ENCODE measurements around the gene PROK2. TPM values are rescaled to one million over a fixed set of nuclear protein-coding genes. Genes with fewer than 3 reads are reported as not detected.

PROK2 gene
- not detected in 2 replicates for total RNA-seq

DNA sequence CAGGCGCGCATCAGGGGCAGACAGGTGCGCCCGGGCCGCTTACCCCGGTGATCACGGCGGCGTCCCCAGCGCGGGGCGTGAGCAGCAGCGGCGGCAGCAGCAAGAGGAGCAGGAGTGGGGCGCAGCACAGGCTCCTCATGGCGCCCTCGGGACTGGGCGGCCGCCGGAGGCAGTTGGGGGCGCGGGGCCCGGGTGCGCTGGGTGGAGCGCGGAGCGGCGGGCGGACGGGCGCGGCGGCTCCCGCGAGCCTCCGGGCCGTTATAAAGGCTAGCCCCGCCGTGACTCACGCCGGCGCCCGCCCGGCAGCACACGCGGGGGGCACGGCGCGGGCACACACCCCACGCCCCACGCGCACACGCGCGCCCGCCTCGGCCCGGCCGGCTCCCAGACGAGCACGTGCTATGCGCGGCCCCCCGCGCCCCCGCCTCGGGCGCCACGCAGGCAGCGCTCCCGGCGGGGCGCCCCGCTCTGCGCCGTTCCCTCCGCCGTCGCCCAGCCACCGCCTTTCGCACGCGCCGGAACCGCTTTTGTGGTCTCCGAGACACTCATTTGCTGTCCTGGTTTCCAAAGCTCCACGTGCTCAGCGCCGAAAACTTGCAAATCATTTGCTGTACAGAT, at the start of gene PROK2:
Gene PROK2 (minus strand): TSS at position 235 of the 618 bp plus-strand sequence. CDS start 96 bp downstream, at position 139.

GRCh38 chr3:71753701-71754609, 31.0 kb downstream of the PROK2 start, which contains the start of gene GPR27:
GPR27 (plus strand) TSS chr3:71753855; CDS start chr3:71754050, 195 bp downstream.

GRCh38 chr3:71725271-71725991, 59.5 kb downstream of the PROK2 start, which contains the start of gene EIF4E3:
EIF4E3 (minus strand) TSS chr3:71725402; CDS start chr3:71725367, 35 bp downstream.

Other genes starting within 250 kb of the PROK2 start
- 65.9 and 126 TPM in 2 replicates for gene FOXP1, start 201.4 kb downstream of the PROK2 start, total RNA-seq
- gene EIF4E3, start 59.7 kb downstream of the PROK2 start, total RNA-seq = 1.2 TPM in 2 replicates
- not detected in 2 replicates for gene GPR27, start 31.3 kb downstream of the PROK2 start, total RNA-seq

Measured in smooth muscle cell of the umbilical artery (primary cell).